Activated B cell treated with CpG ODN at 0.5 μM for 24 hours (primary cell): Measurements from ENCODE around the gene CORO2B. TPM values are rescaled to one million over a fixed set of nuclear protein-coding genes. Genes with fewer than 3 reads are reported as not detected.

Source experiments
- ATAC-seq: fragments of 200-7000 bp; cut with Tn5 transposase; one replicate; pipeline ENCODE4 v1.10.0; 2021; ENCODE audit warnings: low read depth, mild to moderate bottlenecking, moderate library complexity
- CTCF ChIA-PET: fragments of 350-600 bp; sonication (Branson Sonifier 250); formaldehyde crosslinking; loops from one replicate; lab custom pipeline; 2021; ENCODE audit warnings: antibody characterized with exemption; lab: Charles Lee
- POLR2A ChIA-PET: fragments of 350-600 bp; sonication (Branson Sonifier 250); formaldehyde crosslinking; loops from one replicate; lab custom pipeline; 2021; ENCODE audit warnings: antibody characterized with exemption; lab: Charles Lee
- DNase-seq: peaks from one replicate; pipeline ENCODE4 v3.0.0; 2022
- H3K27ac Mint-ChIP-seq: one replicate; pipeline ENCODE4 v1.8.0; 2020; ENCODE audit warnings: mixed read lengths
- H3K27me3 Mint-ChIP-seq: one replicate; pipeline ENCODE4 v1.8.0; 2021; ENCODE audit warnings: mixed read lengths
- H3K36me3 Mint-ChIP-seq: one replicate; pipeline ENCODE4 v1.8.0; 2021; ENCODE audit warnings: low read depth, mixed read lengths
- H3K4me1 Mint-ChIP-seq: one replicate; pipeline ENCODE4 v1.8.0; 2021; ENCODE audit warnings: mixed read lengths
- H3K4me3 Mint-ChIP-seq: one replicate; pipeline ENCODE4 v1.8.0; 2020; ENCODE audit warnings: mild to moderate bottlenecking, mixed read lengths
- H3K9me3 Mint-ChIP-seq: one replicate; pipeline ENCODE4 v1.8.0; 2020; ENCODE audit warnings: mixed read lengths
- CTCF ChIP-seq: fragments of 200-600 bp; IDR thresholded peaks from one replicate; pipeline ENCODE4 v1.8.0; 2022; ENCODE audit warnings: antibody characterized with exemption, mild to moderate bottlenecking
- intact Hi-C: fragments of 100-400 bp; cut with micrococcal nuclease; formaldehyde crosslinking; loops from one replicate; pipeline ENCODE4 v1.15.1; 2024
- total RNA-seq: library from RNA; stranded (reverse); gene quantifications from 2 replicates; pipeline ENCODE4 v1.2.3, GENCODE V29; 2022

CORO2B gene
- total RNA-seq, 1 donor from 2014 or later, result 1.0 TPM

DNA sequence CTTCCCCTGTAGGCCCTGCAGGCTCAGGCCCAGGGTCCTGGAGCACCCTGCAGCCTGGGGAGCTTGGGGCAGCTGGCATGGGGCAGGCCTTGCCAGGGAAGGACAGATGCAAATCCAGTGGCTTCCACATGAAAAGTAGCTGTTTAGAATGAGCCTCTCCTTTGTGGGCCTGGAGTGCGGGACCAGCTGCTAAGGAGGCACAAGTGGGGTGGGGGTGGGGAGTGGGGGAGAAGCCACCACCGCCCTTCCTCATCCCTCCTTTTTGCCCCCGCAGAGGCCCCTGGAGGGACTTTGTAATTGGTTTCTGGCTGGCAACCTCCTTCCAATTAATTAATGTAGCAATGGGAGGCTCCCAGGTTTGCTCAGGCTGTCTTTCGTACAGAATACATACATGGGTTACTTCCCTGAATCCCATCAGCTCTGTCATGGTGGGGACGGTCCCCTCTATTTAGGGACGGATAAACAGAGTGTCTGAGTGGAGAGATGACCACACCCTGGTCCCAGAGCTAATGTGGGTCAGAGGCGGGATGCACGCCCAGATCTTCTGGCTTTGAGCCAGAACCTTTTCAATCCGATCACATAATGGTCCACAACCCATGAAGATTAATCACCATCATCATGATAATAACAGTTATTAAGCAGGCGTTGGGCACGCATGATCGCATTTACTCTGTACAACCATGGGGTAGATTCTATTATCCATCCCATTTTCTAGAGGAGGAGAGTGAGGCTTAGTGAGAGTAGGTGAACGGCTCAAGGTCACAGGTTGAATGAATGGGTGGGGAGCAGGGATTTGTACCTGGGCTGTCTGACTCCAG lies 6.2 kb downstream of the CORO2B start:
- intact Hi-C loops, result no loop called here
- ChIA-PET CTCF (no interaction called here), POLR2A (no interaction called here)
- Mint-ChIP-seq H3K36me3 (no peaks in the 10 kb centered on the region), H3K9me3 (no peaks in the 10 kb centered on the region), H3K4me3 (no peak overlapping the region), H3K27ac (no peak overlapping the region), H3K27me3 (no peaks in the 10 kb centered on the region), H3K4me1 (peaks cover 35% of the 10 kb centered on the region)
- ATAC-seq, result no peak
- DNase-seq, result no peak
- no peak for TF ChIP-seq CTCF

DNA sequence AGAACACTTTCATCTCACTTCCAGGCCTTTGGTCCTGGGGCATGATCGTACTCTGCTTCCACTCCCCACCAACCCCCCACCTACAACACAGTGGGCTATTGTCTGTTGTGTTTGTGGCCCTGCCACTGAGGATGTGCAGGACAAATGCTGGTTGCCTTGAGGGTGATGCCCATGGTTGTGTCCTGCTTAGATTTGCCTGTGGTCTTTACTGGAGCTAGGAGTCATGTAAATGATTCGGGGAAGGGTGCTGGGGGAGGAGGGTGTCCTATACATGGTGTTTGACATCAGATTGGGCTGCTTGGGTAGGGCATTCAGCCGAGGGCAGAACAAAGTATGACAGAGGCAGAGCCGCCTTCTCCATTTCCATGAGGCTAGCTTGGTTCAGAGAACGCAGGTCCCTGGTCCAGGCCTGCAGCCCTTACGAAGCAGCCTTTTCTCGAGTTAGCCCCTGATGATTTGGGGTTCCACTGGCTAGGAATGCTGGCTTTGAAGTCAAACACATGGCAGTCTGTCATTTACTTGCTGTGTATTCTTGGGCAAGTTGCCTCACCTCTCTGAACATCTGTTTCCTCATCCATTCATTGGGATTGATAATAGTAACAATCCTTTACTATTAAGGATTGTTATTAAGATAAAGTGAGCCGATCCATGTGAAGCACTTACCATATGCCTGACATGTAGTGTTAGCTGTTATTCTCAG lies 6.9 kb downstream of the CORO2B start:
- H3K4me1 Mint-ChIP-seq, result peaks cover 27% of the 10 kb centered on the region
- H3K9me3 Mint-ChIP-seq, result no peaks in the 10 kb centered on the region
- ATAC-seq (no peak), DNase-seq (no peak)
- H3K27me3 Mint-ChIP-seq, result no peaks in the 10 kb centered on the region
- intact Hi-C loops, result no loop called here
- POLR2A ChIA-PET, result no interaction called here
- H3K36me3 Mint-ChIP-seq, result no peaks in the 10 kb centered on the region
- TF ChIP-seq CTCF, result no peak
- peak overlapping the region; percentile 3 for H3K27ac Mint-ChIP-seq
- no peak overlapping the region for H3K4me3 Mint-ChIP-seq
- CTCF ChIA-PET, result no interaction called here

DNA sequence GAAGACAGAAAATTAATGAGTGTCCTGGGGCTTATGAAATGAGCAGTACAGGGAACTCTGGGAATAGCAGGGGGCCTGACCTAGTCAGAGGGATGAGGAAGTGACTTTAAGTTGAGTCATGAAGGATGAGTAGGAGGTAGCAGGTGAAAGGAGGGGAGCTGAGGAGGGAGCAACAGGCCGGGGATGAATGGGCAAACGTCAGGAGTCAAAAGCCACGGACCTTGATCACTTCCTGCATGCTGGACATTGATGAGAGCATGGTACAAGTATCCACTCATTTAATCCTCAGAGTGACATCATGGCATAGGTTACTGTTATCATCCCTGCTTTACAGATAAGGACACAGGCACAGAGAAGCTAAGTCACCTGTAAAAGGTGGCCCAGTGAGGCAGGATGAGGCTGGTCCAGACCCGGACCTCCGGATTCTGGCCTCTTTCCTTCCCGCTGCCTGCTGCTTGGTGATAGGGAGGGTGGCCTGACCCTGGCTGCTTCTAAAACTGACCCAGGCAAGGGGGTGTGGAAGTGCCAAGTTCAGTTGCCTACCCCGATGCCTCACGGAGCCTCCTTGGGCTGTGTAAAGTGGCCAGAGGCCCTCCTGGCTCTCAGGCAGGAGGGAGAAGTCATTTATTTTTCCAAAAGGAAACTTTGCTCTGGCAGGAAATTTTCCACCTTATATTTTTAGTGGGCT lies 7.6 kb downstream of the CORO2B start:
- H3K27ac Mint-ChIP-seq, result peak overlapping the region; percentile 3
- TF ChIP-seq CTCF, result no peak
- H3K4me1 Mint-ChIP-seq, result peaks cover 23% of the 10 kb centered on the region
- no peak for ATAC-seq
- DNase-seq, result no peak
- ChIA-PET CTCF (interaction anchor here (1.5 kb wide), 1 partner anchor 87 kb away, joined by 4 read pairs; no protein-coding TSS in a partner anchor), POLR2A (no interaction called here)
- no peaks in the 10 kb centered on the region for H3K36me3 Mint-ChIP-seq
- H3K4me3 Mint-ChIP-seq, result no peak overlapping the region
- H3K27me3 Mint-ChIP-seq, result no peaks in the 10 kb centered on the region
- intact Hi-C loops, result no loop called here
- H3K9me3 Mint-ChIP-seq, result no peaks in the 10 kb centered on the region

DNA sequence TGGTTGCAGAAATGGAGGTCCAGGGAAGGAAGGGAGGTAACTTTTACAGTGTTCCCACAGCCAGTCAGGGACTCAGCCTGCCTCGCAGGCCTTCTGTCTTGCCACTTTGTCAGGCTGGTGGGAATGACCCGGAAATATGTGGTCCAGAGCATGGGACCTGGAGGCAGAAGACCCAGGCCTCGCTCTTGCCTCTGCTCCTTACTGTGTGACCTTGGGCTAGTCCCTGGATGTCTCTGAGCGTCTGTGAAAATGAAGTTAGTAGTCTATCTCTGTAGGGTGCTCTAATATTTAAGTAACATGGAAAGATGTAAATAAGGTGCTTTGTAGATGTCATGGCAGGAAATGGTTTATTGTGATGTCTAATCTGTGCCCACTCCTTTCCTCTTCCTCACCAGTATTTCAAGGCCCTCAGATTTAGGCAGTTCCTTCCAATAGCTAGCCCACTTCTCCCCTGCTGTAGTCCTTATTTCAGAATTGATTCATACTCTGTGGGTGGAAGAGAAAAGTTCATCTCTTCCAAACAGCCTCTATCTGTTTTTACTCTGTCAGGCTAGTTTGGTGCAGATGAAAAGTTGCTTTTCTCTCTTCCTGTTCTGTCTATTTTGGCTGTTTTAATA lies 9.1 kb downstream of the CORO2B start:
- peaks cover 27% of the 10 kb centered on the region for H3K4me1 Mint-ChIP-seq
- no peak for DNase-seq
- POLR2A ChIA-PET, result no interaction called here
- peak overlapping the region; percentile 57 for H3K27ac Mint-ChIP-seq
- H3K4me3 Mint-ChIP-seq, result no peak overlapping the region
- H3K27me3 Mint-ChIP-seq, result peaks cover 1% of the 10 kb centered on the region
- intact Hi-C loops, result no loop called here
- no peaks in the 10 kb centered on the region for H3K36me3 Mint-ChIP-seq
- H3K9me3 Mint-ChIP-seq, result no peaks in the 10 kb centered on the region
- ATAC-seq, result no peak
- CTCF ChIA-PET, result interaction anchor here (1.5 kb wide), 1 partner anchor 86 kb away, joined by 4 read pairs; no protein-coding TSS in a partner anchor
- no peak for TF ChIP-seq CTCF
